Activated CD4-positive, alpha-beta T cell treated with anti-CD3 and anti-CD28 coated beads for 4 hours (primary cell): ENCODE measurements around the gene MIS12.

ENCODE experiments used
- DNase-seq, 2 donors: peaks; one replicate each; pipeline ENCODE4 v3.0.0-alpha.2; 2020

MIS12 gene, protein sequence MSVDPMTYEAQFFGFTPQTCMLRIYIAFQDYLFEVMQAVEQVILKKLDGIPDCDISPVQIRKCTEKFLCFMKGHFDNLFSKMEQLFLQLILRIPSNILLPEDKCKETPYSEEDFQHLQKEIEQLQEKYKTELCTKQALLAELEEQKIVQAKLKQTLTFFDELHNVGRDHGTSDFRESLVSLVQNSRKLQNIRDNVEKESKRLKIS

DNA sequence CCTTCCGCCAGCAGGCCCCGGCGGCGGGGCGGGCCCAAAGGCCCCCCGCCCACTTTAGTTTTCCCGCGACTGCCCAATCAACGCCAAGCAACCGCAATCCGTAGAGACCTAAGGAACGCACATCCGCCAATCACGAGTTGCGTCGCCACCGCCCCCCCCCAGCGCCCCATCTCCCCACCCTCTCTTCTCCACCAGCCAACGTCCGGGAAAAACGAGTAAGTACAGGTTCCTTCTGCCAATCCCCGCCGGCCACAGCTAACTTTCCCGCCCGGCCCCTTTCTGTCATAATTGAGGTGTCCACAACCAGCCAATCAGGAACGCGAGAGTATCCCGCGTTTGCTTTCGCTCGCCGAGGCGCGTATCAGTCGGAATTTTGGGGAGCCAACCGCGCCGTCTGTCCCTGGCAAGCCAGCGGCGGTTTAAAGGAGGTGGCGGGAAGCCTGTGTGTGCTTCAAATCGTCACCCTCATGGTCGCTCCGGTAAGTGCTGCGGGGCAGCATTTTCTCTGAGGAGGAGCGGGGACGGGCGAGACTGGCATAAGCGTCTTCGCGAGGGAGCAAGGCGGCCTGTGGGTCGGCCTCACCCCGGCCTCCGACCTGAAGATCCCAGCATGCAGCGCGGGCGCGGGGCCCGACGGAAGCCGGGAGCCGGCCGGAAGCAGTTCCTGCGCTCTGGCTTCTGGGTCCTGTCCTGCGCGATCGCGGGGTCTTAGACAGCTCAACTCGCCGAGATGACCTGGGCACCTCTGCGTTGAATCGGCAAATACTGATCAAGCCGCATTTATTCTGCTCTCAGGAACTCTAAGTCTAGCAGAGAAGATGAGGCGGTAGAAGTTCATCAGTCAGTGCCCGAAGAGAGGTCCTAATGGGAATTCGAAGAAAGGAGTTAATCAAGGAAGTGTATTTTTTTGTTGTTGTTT lies at the start of gene MIS12:
Gene MIS12 (plus strand): TSS at position 361 of the 919 bp plus-strand sequence. CDS start 2,297 bp downstream, outside the sequence.
- DNase-seq: peak; percentile 96 to 98

DNA sequence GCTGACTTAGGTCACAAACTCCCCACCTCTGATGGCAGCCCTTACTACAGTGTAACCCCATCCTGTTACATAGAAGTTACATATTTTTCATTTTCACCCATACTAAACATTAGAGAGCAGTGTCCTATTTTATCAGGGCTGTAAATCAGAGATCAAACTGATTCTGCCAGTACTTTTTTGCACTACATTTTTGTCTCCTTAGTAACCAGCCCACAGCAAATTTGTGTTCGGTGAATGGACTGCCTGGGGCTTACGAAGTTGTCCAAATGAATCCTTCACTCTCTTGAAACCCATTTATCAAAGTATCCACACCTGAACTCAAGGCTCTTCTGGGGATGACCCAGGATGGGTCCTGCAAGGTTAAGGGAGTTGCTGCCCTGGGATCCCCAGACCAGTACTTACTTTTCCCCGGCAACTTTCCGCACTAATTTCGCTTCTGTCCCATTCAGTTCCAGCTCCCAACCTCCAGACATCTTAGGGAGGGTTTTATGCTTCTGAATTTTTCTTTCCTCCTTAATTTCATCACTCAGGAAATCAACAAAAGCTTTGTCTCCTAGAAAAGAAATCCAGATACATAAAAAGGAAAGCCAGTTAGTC lies 48.5 kb upstream of the MIS12 start:
- DNase-seq: no peak

DNA sequence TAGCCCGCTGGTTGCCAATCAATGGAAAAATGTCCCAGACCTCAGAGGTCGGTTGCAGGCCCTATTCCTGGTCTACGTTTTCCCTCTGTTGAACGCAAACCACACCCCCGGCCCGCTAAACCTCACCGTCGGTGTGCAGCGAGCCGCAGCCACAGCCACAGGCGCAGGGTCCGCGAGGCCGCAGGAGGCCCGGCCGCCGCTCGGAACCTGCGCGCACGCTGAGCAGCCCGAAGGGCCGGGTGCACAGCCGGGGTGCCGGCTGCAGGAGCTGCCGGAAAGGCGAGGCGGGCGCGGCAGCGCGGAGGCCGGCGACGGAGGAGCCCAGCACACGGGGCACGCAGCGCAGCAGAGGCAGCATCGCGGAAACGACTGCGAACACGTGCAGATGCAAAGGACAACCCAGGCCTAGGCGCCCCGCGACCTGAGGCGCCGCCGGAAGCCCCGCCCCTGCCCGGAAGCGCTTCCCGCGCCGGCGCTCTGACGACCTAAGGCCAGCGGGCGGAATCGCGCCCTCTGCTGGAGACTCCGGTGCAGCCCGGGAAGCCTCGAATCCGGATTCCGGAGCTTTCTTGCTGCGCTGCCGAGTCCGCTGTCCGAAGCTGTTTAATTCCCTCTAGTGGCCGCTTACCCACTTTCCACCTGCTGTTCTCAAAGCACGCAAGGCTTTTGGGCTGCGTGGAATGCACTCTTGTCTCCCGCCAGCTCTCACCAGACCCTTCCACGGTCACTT lies 47.5 kb upstream of the MIS12 start, which contains the start of gene C1QBP:
Gene C1QBP (minus strand): TSS at position 440 of the 730 bp plus-strand sequence. CDS start 82 bp downstream, at position 358.
- peak; percentile 85 to 91 for DNase-seq

DNA sequence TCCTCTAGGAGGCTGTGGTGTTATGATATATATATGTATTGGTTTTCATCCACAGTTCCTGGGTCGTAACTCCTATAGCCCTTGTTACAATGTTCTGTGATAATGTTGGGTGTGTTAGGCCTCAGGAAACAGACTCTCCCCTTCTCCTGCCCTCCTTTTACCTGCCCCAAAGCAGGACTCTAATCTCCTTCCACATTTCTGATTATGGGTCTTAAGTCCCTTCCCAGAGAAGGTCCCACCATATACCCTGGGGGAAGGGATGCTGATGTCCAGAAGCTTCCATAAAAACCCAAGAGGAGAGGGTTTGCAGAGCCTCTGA lies 47.0 kb upstream of the MIS12 start:
- DNase-seq: no peak

DNA sequence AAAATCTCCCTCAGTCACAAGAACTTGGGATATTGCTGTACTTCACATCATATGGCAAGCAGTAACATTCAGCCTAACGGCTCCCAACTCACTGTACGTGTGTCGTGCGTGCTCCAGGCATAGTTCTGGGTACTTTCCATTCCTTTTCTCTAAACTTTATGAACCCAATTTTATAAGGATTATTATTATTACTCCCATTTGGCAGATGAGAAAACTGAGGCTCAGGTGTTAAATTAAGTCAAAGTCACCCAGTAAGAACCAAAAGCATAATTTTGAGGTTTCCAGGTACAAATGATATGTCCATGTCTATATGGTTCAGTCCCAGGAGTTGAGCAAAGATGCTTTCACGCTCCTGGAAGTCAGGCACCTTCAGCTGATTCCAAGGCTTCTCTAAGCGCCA lies 42.6 kb upstream of the MIS12 start:
- DNase-seq: no peak

DNA sequence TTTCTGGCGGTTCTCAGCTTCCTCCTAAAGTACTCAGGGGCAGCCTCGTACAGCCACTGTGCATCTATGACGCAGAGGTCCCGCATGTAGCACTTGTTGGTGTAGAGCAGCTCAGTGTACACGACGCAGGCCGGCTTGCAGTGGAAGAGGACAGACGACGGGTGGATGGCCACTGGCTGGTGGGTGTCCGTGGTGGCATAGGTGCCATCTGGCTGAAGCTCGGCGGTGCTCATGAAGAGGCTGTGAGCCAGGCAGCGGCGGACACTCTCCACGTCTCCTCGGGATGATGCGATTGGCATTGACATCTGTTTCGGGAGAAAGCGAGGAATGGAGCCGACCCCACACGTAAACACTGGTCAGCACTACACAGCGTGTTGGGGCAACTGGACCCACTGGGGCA lies 42.2 kb upstream of the MIS12 start:
- DNase-seq: no peak

DNA sequence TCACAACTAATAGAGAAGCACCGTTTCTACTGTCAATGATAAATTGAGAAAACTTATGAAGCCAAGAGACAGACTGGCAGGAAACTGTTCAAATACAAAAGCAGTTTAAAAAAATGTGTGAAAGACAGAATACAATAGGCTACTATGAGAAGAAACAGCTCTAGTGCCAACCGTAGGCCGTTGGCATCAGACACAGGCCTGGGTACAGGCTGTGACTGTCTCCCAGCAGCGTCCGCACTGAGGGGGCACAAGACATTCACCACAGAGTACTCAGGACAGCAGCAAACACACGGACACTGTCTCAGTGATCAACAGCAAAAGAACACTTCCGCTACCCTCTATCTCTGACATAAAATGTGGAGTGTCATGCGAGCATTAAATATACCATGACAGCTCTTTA lies 39.6 kb upstream of the MIS12 start:
- no peak for DNase-seq

DNA sequence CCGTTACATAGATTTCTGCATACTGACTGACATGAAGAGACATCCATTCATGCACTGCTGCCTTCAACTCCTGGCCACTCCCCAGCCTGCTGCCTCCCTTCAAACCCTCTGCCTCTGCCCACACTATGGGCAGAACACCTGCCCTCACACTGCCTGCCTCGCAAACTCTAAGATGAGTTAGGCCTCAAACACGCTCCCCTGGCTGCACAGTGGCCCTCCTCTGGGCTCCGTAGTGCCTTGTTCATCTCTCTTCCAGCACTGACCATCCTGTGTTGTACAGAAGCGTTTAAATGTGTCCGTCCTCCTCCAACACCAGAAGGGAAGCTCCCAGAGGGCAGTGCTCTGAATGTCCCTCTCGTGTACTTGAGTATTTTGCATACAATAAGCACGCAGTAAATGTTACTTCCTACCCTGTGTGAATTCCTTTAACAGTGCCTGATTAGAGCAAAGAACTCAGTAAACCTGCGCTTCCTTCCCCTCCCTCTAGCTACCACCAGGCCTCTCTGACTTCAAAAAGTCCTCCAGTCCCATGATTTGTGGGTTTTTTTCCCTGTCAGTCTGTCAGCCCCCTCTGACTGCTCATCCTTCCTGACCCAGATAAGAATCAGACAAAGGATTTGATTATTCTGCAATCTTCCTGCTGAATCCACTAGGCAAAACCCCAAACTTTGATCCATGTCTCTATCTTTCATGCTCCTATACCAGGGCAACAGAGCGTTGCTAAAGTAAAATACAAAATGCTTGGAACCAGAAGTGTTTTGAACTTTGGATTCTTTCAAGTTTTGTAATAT lies 21.5 kb upstream of the MIS12 start:
- DNase-seq: no peak

DNA sequence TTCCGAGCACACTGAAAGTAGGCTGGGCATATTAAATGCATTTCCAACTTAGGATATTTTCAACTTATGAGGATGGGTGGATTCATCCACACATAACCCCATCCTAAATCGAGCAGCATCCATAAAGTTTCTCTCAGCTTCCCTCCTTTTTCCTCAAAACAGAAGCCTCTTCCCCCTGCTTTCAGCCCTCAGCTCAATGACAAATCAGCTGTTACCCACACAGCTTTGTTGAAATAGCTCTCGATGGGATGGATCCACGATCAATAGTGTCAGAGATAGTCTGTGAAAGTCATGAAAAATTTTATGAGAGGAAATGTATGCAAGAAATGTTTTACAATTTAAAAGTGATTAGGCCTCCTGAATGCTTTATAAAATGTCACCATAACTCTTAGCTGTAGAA lies 20.1 kb upstream of the MIS12 start:
- no peak for DNase-seq

DNA sequence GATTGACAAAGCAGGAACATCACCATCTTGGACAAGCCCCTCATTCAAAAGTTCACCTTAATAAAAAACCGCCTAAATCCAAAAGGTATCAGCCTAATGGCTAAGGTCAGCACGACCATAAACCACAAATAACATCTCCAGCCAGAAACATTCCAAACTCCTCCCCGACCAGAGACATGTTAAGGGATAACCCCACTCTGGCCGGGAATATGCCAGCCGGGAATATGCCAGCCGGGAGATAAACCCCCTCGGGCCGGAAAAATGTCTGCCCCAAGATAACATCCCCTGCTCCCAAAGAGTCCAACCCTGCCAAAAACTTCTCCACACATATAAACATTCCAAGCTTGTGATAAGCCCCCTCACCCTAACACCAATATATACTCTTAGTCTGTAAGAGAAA lies 18.9 kb upstream of the MIS12 start:
- no peak for DNase-seq

DNA sequence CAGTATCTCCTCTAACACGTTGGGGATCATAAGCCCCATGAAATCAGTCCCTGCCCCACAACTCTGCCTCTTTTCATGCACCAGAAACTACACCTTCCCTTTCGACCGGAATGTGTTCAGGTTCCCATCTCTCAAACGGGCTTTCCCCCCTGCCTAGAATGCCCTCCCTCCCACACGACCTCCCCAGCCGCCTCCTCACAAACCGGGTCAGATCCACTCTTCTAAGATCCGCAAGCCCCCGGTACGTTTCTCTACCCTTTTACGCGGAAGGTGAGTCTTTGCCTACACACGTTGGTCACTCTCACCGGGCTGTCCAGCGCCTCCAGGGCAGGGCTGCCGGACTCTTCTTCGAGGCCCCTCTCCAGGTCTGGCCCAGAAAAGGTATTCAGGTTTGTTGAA lies 18.3 kb upstream of the MIS12 start:
- peak; percentile 38 to 39 for DNase-seq

DNA sequence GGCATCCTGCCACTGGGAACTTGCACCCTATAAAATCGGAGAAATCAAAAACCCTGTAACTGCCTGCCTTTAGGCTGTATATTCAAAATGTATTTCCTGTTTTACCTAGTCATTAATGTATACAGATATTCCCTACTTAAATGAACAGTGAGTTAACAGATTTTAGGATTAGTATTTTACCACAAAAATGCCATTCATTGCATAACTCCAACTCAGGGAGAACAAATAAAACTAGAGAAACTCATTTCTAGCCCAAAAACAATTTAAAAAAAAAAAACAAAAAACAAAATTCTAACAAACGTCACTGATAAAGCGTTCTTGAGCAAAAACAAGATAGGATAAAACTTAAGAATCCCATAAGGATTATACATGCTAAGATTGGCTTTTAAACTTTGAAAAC lies 13.9 kb upstream of the MIS12 start:
- DNase-seq: no peak

DNA sequence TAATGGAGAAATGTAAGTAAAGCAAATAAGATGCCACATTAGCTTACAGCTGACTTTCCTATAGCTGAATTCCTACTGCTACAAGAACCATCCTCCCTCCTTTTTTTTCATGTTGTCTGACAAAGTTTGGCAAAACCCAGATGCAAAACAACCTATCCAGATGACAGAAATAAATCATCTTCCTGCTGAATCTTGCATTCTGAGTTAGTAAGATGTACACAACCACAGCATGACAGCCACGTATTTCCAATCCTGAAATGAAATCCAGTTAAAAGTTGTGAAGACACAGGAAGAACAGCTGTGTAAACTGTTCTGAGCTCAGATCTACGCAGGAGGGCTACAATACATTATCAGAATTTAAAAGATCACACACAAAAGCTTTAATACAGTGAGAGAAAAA lies 12.5 kb upstream of the MIS12 start:
- no peak for DNase-seq

DNA sequence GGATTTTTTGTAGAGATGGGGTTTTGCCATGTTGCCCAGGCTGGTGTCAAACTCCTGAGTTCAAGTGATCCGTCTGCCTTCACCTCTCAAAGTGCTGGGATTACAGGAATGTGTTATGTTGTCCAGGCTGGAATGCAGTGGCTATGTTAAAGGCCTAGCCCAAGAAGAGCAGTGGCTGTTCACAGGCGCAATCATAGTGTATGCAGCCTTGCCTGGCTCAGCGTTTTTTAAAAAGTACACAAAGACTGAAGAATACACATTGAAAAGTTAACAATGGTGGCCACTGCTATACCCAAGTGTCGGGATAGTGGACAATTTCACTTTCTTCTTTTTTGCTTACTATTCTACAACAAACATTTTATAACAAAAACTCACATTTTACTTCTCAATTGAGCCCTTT lies 7.4 kb upstream of the MIS12 start:
- no peak for DNase-seq

DNA sequence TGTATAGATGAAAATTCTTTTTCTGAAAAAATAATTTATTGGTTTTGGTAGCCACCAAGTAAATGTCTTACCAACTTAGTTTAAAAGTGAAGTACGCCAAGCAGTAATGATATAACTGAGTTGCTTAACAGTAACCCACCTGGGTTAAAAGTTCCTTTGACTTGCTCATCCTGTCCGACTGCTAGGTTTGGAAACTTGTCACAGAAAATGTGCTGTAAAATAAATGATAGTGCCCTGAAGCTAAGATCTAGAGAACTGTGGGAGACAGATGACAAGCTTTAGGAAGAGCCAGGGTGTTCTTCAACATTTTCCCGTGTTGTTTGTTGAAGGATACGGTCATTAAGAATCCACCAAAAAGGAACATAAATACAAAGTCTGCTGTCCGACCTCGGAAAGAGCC lies 5.4 kb upstream of the MIS12 start:
- DNase-seq: no peak

DNA sequence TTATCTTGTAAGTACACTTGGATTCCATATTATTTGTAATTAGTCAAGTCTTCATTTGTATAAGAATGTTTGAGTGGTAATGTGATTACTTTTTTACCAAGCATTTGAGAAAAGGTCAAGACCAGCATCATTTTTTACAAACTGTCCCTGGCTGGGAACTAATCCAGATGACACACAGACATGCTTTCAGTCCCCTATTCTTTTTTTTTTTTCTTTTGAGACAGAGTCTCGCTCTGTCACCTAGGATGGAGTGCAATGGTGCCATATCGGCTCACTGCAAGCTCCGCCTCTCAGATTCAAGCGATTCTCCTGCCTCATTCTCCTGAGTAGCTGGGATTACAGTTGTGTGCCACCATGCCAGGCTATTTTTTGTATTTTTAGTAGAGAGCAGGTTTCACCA lies 4.9 kb upstream of the MIS12 start:
- no peak for DNase-seq

DNA sequence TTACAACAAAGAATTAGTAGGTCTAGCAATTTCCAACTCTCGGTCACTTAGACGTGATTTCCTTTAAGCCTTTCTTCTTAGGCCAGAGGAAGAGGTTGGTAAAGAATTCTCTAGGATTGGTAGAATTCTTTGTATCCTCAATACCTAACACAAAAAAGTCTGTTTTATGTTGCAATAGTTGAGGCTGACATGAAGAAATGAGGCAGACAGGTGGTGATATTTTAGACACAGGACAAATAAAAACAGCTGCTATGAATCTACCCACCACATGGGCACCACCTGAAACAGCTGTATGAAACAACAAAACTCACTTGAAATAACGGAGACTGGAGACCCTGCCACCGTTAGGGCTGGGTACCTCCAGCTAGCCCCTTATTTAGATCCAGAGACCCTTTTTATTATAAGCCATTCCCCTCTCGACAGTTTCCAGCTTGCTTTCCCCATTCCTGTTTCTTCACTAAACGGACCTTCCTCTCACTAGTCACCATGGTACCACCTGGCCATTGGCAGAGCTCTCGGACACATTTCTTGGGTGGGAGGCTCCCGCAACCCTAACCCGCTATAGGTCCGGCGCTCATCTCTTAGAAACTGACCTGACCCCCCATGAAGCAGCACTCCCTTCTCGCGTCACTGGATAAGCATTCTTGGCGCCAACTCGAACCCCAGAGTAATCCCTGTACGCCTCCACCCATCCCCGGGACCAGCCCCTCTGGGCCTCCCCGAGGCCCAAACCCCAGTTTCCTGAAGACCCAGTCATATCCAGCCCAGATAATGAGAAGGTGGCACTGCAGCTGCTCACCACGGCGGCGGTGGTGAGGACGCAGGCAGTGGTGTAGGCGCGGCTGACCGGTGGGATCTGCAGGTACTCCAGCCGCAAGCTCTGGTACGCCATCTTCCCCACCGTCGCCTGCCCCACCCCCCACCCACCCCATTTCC lies 828 bp upstream of the MIS12 start, which contains the start of gene DERL2:
Gene DERL2 (minus strand): TSS at position 909 of the 936 bp plus-strand sequence. CDS start 17 bp downstream, at position 892.
- DNase-seq: no peak

DNA sequence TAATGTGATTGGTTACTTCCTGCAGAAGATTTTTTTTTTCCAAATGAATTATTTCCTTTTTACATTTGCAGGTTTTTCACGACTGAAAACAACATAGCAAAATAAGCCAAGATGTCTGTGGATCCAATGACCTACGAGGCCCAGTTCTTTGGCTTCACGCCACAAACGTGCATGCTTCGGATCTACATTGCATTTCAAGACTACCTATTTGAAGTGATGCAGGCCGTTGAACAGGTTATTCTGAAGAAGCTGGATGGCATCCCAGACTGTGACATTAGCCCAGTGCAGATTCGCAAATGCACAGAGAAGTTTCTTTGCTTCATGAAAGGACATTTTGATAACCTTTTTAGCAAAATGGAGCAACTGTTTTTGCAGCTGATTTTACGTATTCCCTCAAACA lies 2.4 kb downstream of the MIS12 start:
- no peak for DNase-seq

DNA sequence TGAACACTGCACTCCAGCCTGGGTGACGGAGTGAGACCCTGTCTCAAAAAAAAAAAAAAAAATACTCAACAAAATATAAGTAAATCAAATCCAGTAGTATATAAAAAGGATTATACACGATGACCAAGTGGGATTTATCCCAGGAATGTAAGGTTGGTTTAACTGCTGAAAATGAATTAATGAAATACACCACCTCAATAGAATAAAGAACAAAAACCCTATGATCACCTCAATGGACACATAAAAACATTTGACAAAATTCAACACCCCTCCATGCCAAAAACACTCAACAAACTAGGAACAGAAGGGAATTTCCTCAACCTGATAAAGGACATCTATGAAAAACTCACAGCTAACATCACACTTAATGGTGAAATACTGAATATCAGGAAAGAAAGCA lies 6.6 kb downstream of the MIS12 start:
- no peak for DNase-seq

DNA sequence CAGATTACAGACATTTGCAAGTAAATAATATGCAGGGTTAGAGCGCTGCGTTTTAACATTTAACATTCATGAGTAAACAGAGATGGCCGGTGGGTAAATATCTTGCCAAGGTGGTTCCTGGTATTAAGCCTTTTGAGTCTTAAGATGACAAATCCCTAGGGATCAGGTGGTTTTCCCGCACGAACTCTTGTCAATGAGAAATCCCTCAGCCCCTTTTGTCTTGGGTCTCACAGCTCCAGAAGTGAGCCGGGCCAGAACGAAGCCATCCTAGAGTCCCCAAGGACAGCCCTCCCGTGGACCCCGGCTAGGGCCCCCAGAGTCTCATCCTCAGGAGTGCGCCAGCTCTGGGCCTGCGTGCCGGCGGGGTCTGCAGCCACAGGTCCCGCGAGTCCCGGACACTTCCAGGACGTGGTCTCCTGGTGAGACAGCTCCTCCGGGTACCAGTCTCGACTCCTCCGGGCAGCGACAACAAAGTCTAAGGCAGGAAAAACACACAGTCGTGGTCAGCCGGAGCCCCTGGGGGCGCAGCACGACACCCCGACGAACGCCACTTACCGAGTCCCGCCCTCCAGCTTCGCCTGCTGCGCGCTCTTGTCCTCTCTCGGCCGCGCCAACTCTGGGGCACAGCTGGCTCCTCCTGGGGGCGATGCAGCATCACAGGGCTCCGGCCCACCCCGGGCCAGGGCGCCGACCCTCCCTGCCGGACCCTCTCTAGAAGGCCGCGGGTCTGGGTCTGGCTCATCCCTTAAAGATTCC lies 13.3 kb downstream of the MIS12 start:
- no peak for DNase-seq

DNA sequence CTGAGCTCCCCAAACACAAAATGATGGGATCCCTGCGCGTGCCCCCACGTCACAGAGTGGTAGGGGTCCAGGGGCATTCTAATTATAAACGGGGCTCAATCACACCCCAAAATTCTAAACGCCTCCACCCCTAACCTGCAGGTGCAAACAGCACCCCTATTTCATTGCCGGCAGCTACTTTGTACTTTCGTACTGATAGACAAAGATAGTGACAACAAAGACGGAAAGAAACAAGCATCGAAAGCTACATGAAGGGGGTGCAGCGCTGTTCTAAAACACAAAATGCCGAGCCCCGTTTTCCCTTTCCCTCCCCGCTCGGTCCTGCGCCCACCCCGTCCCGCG lies 13.9 kb downstream of the MIS12 start:
- no peak for DNase-seq
